ENCODE measurements around the gene KREMEN2.

Gene KREMEN2

GRCh38 chr16:2966808-2967191 is 2.7 kb downstream of the KREMEN2 start:
- DNase-seq = no peak

DNA sequence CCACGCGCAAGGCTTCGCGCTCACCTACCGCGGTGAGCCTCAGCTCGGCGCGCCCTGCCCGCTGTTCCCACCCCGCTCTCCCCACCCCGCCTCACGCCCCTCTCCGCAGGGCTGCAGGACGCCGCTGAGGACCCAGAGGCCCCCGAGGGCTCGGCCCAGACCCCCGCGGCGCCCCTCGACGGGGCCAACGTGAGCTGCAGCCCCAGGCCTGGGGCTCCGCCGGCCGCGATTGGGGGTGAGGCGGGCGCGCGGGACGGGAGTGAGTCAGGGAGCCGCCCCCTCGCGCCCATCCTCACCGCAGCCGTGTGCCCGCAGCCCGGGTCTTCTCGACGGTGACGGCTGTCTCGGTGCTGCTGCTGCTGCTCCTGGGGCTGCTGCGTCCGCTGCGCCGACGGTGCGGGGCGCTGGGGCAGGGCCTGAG is 3.1 kb downstream of the KREMEN2 start:
- no peak for DNase-seq

GRCh38 chr16:2967721-2968161 is 3.7 kb downstream of the KREMEN2 start:
- no peak for DNase-seq

DNA sequence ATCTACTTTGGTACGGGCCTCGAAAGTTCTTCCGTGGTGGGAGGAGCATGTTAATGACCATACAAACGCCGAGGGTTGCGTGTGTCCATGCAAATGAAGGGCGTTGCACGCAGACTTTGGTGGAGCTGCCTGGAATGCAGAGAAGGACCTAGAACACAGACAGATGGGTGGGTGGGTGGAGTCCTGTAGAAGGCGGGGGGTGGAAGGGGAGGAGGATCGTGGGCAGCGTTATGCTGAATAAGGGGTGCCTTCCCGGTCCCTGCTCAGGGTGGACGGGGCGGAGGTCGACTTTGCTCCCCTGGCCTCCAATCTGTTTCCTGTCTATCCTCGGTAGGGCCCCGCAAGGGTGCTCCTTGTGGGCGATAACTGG is 4.3 kb downstream of the KREMEN2 start:
- no peak for DNase-seq

- peak; percentile 69 for DNase-seq
Observed at GRCh38 chr16:2968738-2969544, 4.9 kb downstream of the KREMEN2 start, which contains the start of gene PAQR4. Gene PAQR4, plus strand, starts transcription at chr16:2969348. Its CDS starts 327 bp downstream, at chr16:2969675.

DNA sequence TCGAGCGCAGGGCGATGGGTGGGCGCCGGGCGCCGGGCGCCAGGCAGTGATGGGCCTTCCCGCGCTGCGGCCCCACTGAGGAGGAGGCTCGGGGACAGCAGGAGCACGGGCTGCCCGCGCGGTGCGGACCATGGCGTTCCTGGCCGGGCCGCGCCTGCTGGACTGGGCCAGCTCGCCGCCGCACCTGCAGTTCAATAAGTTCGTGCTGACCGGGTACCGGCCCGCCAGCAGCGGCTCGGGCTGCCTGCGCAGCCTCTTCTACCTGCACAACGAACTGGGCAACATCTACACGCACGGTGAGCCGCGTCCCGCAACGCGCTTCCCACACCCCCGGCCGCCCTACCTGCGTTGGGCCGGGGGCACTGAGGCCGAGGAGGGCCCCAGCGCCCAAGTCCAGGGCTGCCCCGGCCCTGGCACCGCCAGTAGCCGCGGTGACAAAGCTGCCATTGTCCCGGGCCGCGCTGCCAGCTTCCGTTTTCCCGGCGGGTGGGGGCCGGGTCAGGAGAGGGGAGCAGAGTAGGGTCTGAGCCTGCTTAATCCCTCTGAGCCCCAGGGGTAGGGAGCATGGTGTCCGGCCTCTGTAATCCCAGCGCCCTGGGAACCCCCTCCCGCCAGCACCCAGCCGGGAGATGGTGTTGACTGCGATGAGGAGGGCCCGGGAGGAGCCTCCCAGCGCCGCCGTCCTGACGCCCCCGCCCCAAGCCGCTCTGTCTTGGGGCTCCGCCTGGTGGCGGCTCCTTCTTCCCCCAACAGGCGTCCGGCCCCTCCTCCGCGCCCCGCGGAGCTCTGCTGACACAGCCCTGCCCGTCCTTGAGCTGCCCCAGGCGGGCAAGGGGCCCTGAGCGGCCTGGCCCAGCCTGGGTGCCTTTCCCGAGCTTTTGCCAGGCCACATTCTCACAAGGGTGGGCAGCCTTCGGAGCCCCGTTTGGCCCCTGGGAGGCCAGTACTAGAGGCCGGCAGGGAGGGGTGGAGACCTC is 5.8 kb downstream of the KREMEN2 start:
- peak; percentile 11 for DNase-seq

DNA sequence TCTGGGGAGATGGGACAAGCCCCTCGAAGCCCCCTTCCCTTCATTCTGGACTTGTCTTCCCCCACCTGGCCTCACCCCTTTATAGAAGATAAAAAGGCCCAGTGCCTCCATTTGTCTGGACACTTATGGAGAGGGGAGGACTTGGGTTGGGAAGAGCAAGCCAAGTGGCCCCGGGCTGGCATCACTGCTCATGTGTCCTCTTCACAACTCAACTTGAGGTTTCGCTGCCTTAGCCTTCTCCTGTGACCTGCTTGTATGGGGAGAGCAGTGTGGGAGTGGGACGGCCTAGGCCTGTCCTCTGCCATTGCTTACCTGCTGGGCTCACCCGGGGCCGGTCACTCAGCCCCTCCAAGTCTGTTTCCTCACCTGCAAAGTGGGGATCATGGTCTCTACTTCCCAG is 6.5 kb downstream of the KREMEN2 start:
- DNase-seq = no peak

DNA sequence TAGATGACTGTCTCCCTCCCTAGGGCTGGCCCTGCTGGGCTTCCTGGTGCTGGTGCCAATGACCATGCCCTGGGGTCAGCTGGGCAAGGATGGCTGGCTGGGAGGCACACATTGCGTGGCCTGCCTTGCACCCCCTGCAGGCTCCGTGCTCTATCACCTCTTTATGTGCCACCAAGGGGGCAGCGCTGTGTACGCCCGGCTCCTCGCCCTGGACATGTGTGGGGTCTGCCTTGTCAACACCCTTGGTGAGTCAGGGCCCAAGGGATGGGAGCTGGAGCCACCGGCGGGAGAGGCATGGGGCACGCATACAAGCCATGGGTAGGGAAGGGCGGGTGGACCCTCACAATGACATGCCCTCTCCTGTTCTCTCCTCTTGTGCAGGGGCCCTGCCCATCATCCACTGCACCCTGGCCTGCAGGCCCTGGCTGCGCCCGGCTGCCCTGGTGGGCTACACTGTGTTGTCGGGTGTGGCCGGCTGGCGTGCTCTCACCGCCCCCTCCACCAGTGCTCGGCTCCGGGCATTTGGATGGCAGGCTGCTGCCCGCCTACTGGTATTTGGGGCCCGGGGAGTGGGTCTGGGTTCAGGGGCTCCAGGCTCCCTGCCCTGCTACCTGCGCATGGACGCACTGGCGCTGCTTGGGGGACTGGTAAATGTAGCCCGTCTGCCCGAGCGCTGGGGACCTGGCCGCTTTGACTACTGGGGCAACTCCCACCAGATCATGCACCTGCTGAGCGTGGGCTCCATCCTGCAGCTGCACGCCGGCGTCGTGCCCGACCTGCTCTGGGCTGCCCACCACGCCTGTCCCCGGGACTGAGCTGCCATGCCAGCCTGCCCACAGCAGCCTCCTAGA is 7.3 kb downstream of the KREMEN2 start:
- no peak for DNase-seq

GRCh38 chr16:2971985-2972784 is 8.1 kb downstream of the KREMEN2 start:
- DNase-seq = no peak

GRCh38 chr16:2973093-2973492 is 9.0 kb downstream of the KREMEN2 start:
- no peak for DNase-seq

DNA sequence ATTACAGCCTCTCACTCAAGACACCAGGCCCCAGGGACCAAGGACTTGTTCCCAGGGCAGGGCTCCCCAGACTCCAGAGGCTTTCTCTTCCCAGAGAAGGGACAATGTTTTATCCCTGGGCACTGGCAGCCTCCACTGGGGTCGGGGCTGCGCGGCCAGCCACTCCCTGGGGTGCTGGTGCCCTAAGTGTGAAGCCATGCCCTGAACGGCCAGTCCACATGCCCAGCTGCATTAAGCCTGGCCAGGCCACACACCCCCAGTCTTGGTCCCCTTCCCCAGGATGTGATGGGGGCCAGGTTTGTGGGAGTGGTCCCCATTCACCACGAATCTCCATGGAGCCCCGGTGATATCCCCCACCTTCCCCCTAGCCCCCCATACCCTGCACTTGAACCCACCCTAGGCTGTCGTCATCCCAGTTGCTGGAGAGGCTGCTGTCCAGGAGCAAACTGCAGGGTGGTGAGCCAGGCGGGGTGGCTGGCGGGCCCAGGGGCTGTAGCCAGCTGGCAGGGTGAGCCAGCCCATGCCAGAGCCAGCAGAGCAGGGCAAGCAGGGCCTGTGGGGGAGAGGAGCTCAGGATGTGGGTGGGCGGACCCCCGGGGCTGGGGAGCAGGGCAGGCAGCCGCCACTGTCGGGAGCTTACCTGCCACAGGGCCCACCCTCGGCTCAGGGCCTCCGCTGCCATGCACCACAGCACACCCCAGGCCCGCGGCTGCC is 9.7 kb downstream of the KREMEN2 start:
- no peak for DNase-seq

DNA sequence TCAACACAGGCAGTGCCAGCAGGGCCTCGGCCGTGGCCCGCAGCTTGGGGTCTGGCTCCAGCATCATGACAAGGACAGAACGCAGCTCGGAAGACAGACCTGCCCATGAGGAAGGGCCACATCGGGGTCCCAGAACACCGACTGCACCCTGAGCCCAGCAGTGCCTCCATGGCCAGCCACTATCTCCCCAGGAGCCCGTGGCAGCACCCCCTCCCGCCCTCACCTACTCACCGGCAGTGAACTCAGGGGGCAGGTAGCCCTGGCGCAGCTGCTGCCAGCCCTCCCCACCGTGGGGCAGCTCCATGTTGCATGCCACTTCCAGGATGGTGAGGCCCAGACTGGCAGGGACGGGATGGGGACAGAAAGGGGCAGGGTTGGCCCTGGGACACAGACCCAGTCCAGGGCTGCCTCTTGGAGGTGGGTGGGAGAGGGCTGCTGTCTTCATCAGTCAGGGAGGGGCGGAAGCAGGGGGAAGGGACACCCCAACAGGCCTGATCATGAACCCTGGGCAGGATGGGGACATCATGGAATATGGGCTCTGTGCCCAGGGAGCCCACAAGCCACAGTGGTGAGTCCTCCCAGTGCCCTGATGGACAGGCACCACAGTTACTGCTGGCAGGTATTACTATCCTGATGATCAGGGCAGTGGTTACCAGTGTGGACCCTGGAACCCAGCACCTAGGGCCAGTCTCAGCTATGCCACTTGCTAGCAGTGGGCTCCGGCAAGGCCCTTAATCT is 10.4 kb downstream of the KREMEN2 start:
- no peak for DNase-seq

- DNase-seq = no peak
Observed at GRCh38 chr16:2975161-2975795, 11.2 kb downstream of the KREMEN2 start.

DNA sequence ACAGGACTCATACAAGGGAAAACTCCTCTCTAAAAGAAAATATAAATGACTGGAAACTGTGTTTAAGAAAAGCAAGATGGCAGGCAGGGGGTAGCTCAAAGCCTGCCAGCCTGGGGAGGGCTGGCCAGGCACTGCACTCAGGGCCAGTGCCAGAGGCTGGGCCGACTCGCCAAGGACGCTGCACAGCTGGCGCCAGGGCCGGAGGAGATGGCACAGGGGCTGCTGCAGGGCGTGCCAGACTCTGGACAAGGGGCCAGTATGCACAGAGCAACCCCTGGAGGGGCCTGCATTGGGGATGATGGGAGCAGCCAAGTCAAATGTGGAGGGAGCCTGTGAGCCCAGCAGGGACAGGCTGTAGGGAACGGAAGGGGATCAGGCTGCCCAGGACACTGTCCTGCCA is 12.1 kb downstream of the KREMEN2 start:
- no peak for DNase-seq

GRCh38 chr16:2976673-2977072 is 12.6 kb downstream of the KREMEN2 start:
- no peak for DNase-seq

DNA sequence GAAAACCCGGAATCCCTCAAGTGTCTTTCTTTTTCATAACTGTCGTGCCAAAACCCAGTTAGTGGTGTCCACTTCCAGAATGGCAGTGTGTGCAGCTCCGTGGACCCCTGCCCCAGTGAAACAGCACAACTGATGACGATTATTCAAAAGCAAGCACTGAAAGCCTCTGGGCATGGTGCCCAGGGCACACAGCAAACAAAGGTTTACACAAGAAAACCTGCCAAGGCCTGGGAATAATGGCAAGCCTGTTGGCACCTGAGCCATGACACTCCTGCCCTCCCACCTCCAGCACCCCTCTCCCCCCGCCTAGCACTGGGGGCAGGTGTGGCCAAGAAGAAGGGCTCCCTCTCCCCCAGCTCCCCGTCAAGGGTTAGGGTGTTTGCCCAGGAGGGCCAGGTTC is 13.4 kb downstream of the KREMEN2 start:
- no peak for DNase-seq

DNA sequence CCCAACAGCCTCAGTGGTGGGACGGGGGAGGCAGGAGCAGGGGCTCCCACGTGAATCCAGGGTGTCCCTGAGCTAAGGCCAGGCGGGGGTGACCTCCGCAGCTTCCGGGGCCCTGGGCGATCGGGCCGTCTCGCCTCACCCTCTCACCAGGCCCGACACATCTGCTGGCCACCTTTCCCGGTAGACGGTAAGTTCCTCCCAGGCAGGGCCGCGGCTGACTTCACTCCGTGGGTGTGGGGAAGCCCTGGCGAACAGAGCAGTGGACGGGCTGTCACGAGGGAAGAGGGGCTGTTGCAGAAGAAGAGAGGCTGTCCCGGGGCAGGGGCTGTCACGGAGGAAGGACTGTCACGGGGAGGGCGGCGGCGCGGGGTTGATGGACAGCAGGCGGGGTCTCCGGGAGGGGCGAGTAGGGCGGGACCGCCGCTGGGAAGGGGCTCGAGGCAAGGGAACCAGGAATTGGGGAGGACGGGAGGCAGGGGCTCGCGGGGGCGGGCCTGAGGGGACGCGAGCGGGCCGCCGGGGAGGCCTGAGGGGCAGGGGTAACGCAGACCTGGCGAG is 15.7 kb downstream of the KREMEN2 start:
- DNase-seq = peak; percentile 1

GRCh38 chr16:2980227-2981176 is 16.4 kb downstream of the KREMEN2 start, which contains the start of gene PKMYT1:
Gene PKMYT1, minus strand, starts transcription at chr16:2980446. Its CDS starts 789 bp downstream, at chr16:2979657.
- DNase-seq = peak; percentile 66

Measured in GF-D8 (cell line).